SK-N-SH treated with all-trans-retinoic acid at 6 μM for 48 hours (cell line): ENCODE measurements around the gene SDR39U1.

Experiments used
- ATAC-seq: fragments of 200-7000 bp; cut with Tn5 transposase; 3 replicates; pipeline ENCODE4 v1.9.1; 2020; ENCODE audit warnings: mild to moderate bottlenecking, moderate library complexity
- ARNTL ChIP-seq: fragments of 450-650 bp; formaldehyde crosslinking; IDR thresholded peaks from 2 replicates; pipeline ENCODE4 v1.5.0; 2020; ENCODE audit warnings: low read depth, mild to moderate bottlenecking, moderate library complexity, borderline replicate concordance
- CREB5 ChIP-seq: fragments of 250-450 bp; sonication (Bioruptor Pico); IDR thresholded peaks from 2 replicates; pipeline ENCODE4 v1.5.1; 2020; ENCODE audit warnings: low read depth, mild to moderate bottlenecking, moderate library complexity
- CSDC2 ChIP-seq: fragments of 250-450 bp; sonication (Bioruptor Pico); IDR thresholded peaks from 2 replicates; pipeline ENCODE4 v1.5.0; 2020; ENCODE audit warnings: mild to moderate bottlenecking, moderate library complexity
- CSRNP3 ChIP-seq: fragments of 250-450 bp; sonication (Bioruptor Pico); IDR thresholded peaks from 2 replicates; pipeline ENCODE4 v1.5.1; 2021; ENCODE audit warnings: mild to moderate bottlenecking, moderate library complexity
- ESRRG ChIP-seq: fragments of 250-450 bp; sonication (Bioruptor Pico); IDR thresholded peaks from 2 replicates; pipeline ENCODE4 v1.6.1; 2021; ENCODE audit warnings: mild to moderate bottlenecking
- GLIS3 ChIP-seq: fragments of 250-450 bp; sonication (Bioruptor Pico); IDR thresholded peaks from 2 replicates; pipeline ENCODE4 v1.5.0; 2020; ENCODE audit warnings: mild to moderate bottlenecking, moderate library complexity
- ISL1 ChIP-seq: fragments of 250-450 bp; sonication (Bioruptor Pico); IDR thresholded peaks from 2 replicates; pipeline ENCODE4 v2.1.2; 2022; ENCODE audit warnings: mild to moderate bottlenecking, moderate library complexity
- OSR1 ChIP-seq: fragments of 250-450 bp; sonication (Bioruptor Pico); IDR thresholded peaks from 2 replicates; pipeline ENCODE4 v1.8.0; 2022; ENCODE audit warnings: moderate library complexity, mild to moderate bottlenecking, inconsistent platforms
- POU6F1 ChIP-seq: fragments of 250-450 bp; sonication (Bioruptor Pico); IDR thresholded peaks from 2 replicates; pipeline ENCODE4 v1.8.0; 2021; ENCODE audit warnings: low read depth, mild to moderate bottlenecking, moderate library complexity, borderline replicate concordance
- PPARA ChIP-seq: fragments of 250-450 bp; sonication (Bioruptor Pico); IDR thresholded peaks from 2 replicates; pipeline ENCODE4 v1.5.0; 2020; ENCODE audit warnings: mild to moderate bottlenecking, borderline replicate concordance
- RARB ChIP-seq: fragments of 250-450 bp; sonication (Bioruptor Pico); IDR thresholded peaks from 2 replicates; pipeline ENCODE4 v1.8.0; 2021; ENCODE audit warnings: mild to moderate bottlenecking, moderate library complexity
- SNAI2 ChIP-seq: fragments of 250-450 bp; sonication (Bioruptor Pico); IDR thresholded peaks from 2 replicates; pipeline ENCODE4 v1.5.0; 2020; ENCODE audit warnings: mild to moderate bottlenecking, moderate library complexity
- TOX ChIP-seq: fragments of 250-450 bp; sonication (Bioruptor Pico); IDR thresholded peaks from 2 replicates; pipeline ENCODE4 v1.8.0; 2021; ENCODE audit warnings: mild to moderate bottlenecking, moderate library complexity, borderline replicate concordance
- TSHZ2 ChIP-seq: fragments of 250-450 bp; sonication (Bioruptor Pico); IDR thresholded peaks from 2 replicates; pipeline ENCODE4 v1.5.0; 2020; ENCODE audit warnings: mild to moderate bottlenecking, moderate library complexity
- ZC3H10 ChIP-seq: fragments of 250-450 bp; sonication (Bioruptor Pico); IDR thresholded peaks from 2 replicates; pipeline ENCODE4 v1.5.1; 2021; ENCODE audit warnings: mild to moderate bottlenecking, moderate library complexity
- ZFP3 ChIP-seq: fragments of 250-450 bp; sonication (Bioruptor Pico); IDR thresholded peaks from 2 replicates; pipeline ENCODE4 v1.5.0; 2020; ENCODE audit warnings: mild to moderate bottlenecking, moderate library complexity
- ZFP30 ChIP-seq: fragments of 450-650 bp; formaldehyde crosslinking; IDR thresholded peaks from 2 replicates; pipeline ENCODE4 v1.5.0; 2022; ENCODE audit warnings: mild to moderate bottlenecking, moderate library complexity
- ZNF565 ChIP-seq: fragments of 450-650 bp; formaldehyde crosslinking; conservative IDR thresholded peaks from 2 replicates; pipeline ENCODE4 v1.5.0; 2020; ENCODE audit warnings: low read depth, mild to moderate bottlenecking, moderate library complexity
- ZNF70 ChIP-seq: fragments of 450-650 bp; formaldehyde crosslinking; IDR thresholded peaks from 2 replicates; pipeline ENCODE4 v1.5.0; 2020; ENCODE audit warnings: mild to moderate bottlenecking, moderate library complexity
- ZNF8 ChIP-seq: fragments of 450-650 bp; formaldehyde crosslinking; IDR thresholded peaks from 2 replicates; pipeline ENCODE4 v1.5.0; 2020; ENCODE audit warnings: mild to moderate bottlenecking, moderate library complexity

The SDR39U1 gene

GRCh38 chr14:24427537-24428508, 14.8 kb downstream of the SDR39U1 start:
- no peak for ATAC-seq
- TF ChIP-seq ZC3H10 (CRISPR knock-in tag) (no peak), ARNTL (no peak), GLIS3 (CRISPR knock-in tag) (no peak), ZFP3 (CRISPR knock-in tag) (no peak), SNAI2 (no peak), ZFP30 (CRISPR knock-in tag) (no peak), ZNF565 (CRISPR knock-in tag) (no peak), POU6F1 (no peak), ISL1 (CRISPR knock-in tag) (no peak), CREB5 (no peak), CSRNP3 (no peak), PPARA (no peak), TOX (CRISPR knock-in tag) (no peak)

- ATAC-seq, result no peak
- no peak for TF ChIP-seq PPARA
- TF ChIP-seq ZNF565 (CRISPR knock-in tag), result no peak
- TF ChIP-seq ARNTL, result no peak
- TF ChIP-seq OSR1 (CRISPR knock-in tag), result no peak
- no peak for TF ChIP-seq ZFP30 (CRISPR knock-in tag)
- TF ChIP-seq RARB, result no peak
- TF ChIP-seq CSDC2 (CRISPR knock-in tag), result no peak
- TF ChIP-seq ZNF8 (CRISPR knock-in tag), result no peak
- TF ChIP-seq POU6F1, result no peak
Observed at GRCh38 chr14:24426912-24427536, 15.6 kb downstream of the SDR39U1 start.

- ATAC-seq, result no peak
- no peak for TF ChIP-seq OSR1 (CRISPR knock-in tag)
- TF ChIP-seq ARNTL, result no peak
- TF ChIP-seq ZNF565 (CRISPR knock-in tag), result no peak
- no peak for TF ChIP-seq POU6F1
- TF ChIP-seq GLIS3 (CRISPR knock-in tag), result no peak
- no peak for TF ChIP-seq ZNF8 (CRISPR knock-in tag)
- TF ChIP-seq ZNF70 (CRISPR knock-in tag), result no peak
- no peak for TF ChIP-seq RARB
- TF ChIP-seq CREB5, result no peak
- no peak for TF ChIP-seq CSRNP3
- TF ChIP-seq SNAI2, result no peak
- TF ChIP-seq ZFP30 (CRISPR knock-in tag), result no peak
- no peak for TF ChIP-seq ESRRG (CRISPR knock-in tag)
- TF ChIP-seq TSHZ2, result no peak
- no peak for TF ChIP-seq ZFP3 (CRISPR knock-in tag)
- TF ChIP-seq PPARA, result no peak
Observed at GRCh38 chr14:24426150-24426911, 16.2 kb downstream of the SDR39U1 start.
